KMS-11 (cell line): Measurements from ENCODE around the gene VTI1B.
"Not testable (repeated sequence)": the region's sequence is repeated elsewhere in the genome, so short reads cannot be mapped to it uniquely, and the experiment has no call there.

Source experiments
- H2AFZ ChIP-seq: fragments of 200-600 bp; sonication (generic); 2 replicates; pipeline ENCODE4 v1.6.1; 2016; ENCODE audit warnings: antibody characterized with exemption, mixed run types, low read depth
- H3K27ac ChIP-seq: fragments of 200-600 bp; sonication (generic); 2 replicates; pipeline ENCODE4 v1.6.1; 2016; ENCODE audit warnings: mild to moderate bottlenecking, mixed run types
- H3K27me3 ChIP-seq: fragments of 200-600 bp; sonication (generic); 2 replicates; pipeline ENCODE4 v1.6.1; 2017; ENCODE audit warnings: mild to moderate bottlenecking, low read depth, mixed run types, moderate library complexity; ENCODE audit not compliant: insufficient read depth
- H3K36me3 ChIP-seq: fragments of 200-600 bp; sonication (generic); 2 replicates; pipeline ENCODE4 v1.6.1; 2017; ENCODE audit warnings: mild to moderate bottlenecking, mixed run types; ENCODE audit not compliant: insufficient read depth
- H3K4me1 ChIP-seq: fragments of 200-600 bp; sonication (generic); 2 replicates; pipeline ENCODE4 v1.6.1; 2016; ENCODE audit warnings: mild to moderate bottlenecking, low read depth, mixed run types; ENCODE audit not compliant: poor library complexity, severe bottlenecking
- H3K4me2 ChIP-seq: fragments of 200-600 bp; sonication (generic); 2 replicates; pipeline ENCODE4 v1.7.0; 2016; ENCODE audit warnings: mild to moderate bottlenecking, mixed run types
- H3K4me3 ChIP-seq: fragments of 200-600 bp; sonication (generic); IDR thresholded peaks from 2 replicates; pipeline ENCODE4 v1.6.1; 2017; ENCODE audit warnings: low read depth, low read length, mixed read lengths; ENCODE audit not compliant: insufficient read depth
- H3K79me2 ChIP-seq: fragments of 200-600 bp; sonication (generic); 2 replicates; pipeline ENCODE4 v1.6.1; 2016; ENCODE audit warnings: low read depth, mixed run types; ENCODE audit not compliant: insufficient read depth
- H3K9ac ChIP-seq: fragments of 200-600 bp; sonication (generic); 2 replicates; pipeline ENCODE4 v1.6.1; 2016; ENCODE audit warnings: mild to moderate bottlenecking, mixed run types
- H4K20me1 ChIP-seq: fragments of 200-600 bp; sonication (generic); 2 replicates; pipeline ENCODE4 v1.6.1; 2016; ENCODE audit warnings: mild to moderate bottlenecking, mixed run types; ENCODE audit not compliant: insufficient read depth
- CTCF ChIP-seq: fragments of 200-600 bp; sonication (generic); conservative IDR thresholded peaks from 2 replicates; pipeline ENCODE4 v1.6.1; 2017; ENCODE audit warnings: low read depth, mild to moderate bottlenecking, antibody characterized with exemption, low read length, moderate library complexity, mixed read lengths

Gene VTI1B

DNA sequence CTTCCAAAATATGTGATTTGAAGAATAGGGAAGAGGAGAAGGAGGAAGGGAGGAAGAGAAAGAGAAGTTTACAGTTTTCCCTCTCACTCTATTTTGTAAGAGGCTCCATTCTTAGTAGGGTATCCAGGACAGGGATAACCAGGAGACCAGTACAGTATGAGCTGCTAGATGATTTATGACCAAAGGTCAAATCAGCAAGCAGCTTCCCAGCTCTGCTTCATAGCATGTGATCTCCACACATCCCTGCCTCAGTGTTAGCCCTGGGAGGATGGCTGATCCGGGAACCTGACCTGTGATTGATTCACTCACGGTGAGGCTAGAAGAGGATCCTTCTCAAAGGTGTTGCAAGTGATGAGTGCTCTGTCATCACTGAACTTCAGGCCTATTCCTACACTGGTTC, 43.8 kb upstream of the VTI1B start:
- Histone ChIP-seq H3K4me3 (no peak overlapping the region), H4K20me1 (no peaks in the 10 kb centered on the region), H3K27ac (no peak overlapping the region), H2AFZ (no peak overlapping the region), H3K4me1 (peaks cover 17% of the 10 kb centered on the region), H3K4me2 (no peak overlapping the region), H3K27me3 (no peaks in the 10 kb centered on the region), H3K9ac (no peak overlapping the region), H3K79me2 (no peaks in the 10 kb centered on the region), H3K36me3 (no peaks in the 10 kb centered on the region)
- no peak for TF ChIP-seq CTCF

DNA sequence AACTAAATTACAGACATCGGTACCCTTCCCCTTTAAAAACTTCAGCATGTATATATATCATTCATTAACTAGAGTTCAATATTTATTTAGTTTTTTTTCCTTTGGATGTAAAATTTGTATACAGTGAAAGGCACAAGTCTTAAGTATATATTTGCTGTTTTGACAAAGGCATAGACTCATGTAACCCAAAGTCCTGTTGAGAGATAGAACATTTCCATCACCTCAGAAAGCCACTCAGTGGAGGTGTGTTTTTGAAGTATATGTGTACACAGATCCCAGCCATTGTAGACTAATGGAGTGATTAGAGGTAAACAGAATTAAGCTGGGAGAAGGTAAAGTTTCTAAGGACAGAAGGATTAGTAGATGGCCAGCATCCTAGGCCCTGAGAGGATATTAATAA, 42.6 kb upstream of the VTI1B start:
- no peak overlapping the region for H3K9ac ChIP-seq
- H2AFZ ChIP-seq: no peak overlapping the region
- H3K4me2 ChIP-seq: no peak overlapping the region
- H3K4me1 ChIP-seq: peaks cover 17% of the 10 kb centered on the region
- no peak for TF ChIP-seq CTCF
- H3K4me3 ChIP-seq: no peak overlapping the region
- no peaks in the 10 kb centered on the region for H3K27me3 ChIP-seq
- no peaks in the 10 kb centered on the region for H3K36me3 ChIP-seq
- no peaks in the 10 kb centered on the region for H3K79me2 ChIP-seq
- H3K27ac ChIP-seq: no peak overlapping the region
- no peaks in the 10 kb centered on the region for H4K20me1 ChIP-seq

DNA sequence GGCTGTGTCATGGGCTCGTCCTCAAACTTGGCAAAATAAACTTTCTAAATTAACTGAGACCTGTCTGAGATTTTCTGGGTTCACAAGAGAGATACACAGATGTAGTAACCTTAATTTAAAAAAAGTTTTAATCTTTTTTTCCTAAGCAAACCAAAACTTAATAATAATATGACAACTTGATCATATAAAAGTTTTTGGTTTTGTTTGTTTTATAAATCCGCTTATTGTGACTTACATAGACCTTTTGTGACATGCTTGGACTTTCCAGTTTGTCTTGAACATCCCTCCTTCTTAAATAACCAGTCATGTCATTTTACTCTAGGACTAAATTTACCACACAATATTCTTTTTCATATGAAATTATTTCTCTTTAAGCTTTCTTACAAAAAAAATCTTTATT, 35.8 kb upstream of the VTI1B start:
- Histone ChIP-seq H3K27me3 (no peaks in the 10 kb centered on the region), H3K4me1 (no peaks in the 10 kb centered on the region), H3K4me3 (no peak overlapping the region), H4K20me1 (no peaks in the 10 kb centered on the region), H2AFZ (no peak overlapping the region), H3K9ac (no peak overlapping the region), H3K79me2 (no peaks in the 10 kb centered on the region), H3K36me3 (no peaks in the 10 kb centered on the region), H3K27ac (no peak overlapping the region), H3K4me2 (no peak overlapping the region)
- TF ChIP-seq CTCF: no peak

DNA sequence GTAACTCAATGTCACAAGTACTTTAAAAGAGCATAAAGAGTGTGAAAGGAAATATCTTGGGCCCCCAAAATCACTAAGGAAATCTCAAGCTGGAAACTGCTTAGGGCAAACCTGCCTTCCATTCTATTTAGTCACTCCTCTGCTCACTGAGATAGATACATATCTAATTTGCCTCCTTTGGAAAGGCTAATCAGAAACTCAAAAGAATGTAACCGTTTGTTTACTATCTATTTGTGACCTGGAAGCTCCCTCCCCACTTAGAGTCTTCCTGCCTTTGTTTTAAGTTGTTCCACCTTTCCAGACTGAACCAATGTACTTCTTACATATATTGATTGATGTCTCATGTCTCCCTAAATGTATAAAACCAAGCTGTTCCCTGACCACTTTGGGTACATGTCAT, 35.4 kb upstream of the VTI1B start:
- not testable (repeated sequence) for H3K4me3 ChIP-seq, H3K4me2 ChIP-seq, H4K20me1 ChIP-seq, H2AFZ ChIP-seq, H3K4me1 ChIP-seq, H3K27ac ChIP-seq, H3K79me2 ChIP-seq, H3K9ac ChIP-seq, H3K27me3 ChIP-seq, H3K36me3 ChIP-seq

DNA sequence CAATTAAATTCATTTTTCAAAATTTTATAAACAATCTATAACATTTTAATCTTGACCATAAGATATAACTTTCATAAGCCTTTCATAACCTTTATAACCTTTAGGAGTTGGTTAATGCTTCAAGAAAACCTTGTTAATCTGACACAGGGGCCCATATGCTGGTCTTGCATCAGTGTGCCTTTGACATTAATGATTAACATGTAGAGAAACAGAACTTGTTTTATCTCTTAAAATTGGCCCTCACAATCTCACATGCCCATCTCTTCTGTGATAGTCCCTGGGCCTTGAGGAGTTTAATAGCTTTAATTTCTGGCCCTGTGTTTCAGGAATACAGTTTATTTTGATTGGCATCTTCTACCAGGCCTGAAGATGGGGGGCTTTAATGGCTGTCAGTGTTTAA, 34.9 kb upstream of the VTI1B start:
- not testable (repeated sequence) for H2AFZ ChIP-seq

More for the DNA sequence above, 34.9 kb upstream of the VTI1B start:
- H4K20me1 ChIP-seq, H3K4me3 ChIP-seq, H3K79me2 ChIP-seq, H3K27ac ChIP-seq, H3K4me1 ChIP-seq, H3K36me3 ChIP-seq, H3K4me2 ChIP-seq, H3K9ac ChIP-seq, H3K27me3 ChIP-seq: not testable (repeated sequence)
